Endothelial cell of umbilical vein (primary cell): ENCODE results near the gene GNPAT. TPM values are rescaled to one million over a fixed set of nuclear protein-coding genes. Genes with fewer than 3 reads are reported as not detected.

ENCODE experiments used
- BruUV-seq: library from RNA; stranded (reverse); fragments of 400-500 nt; replicated peaks from 2 replicates; lab custom pipeline; 2021; lab: Mats Ljungman, UMichigan
- CTCF ChIA-PET: fragments of 300-600, 350-600 bp; sonication (Branson Sonifier 250); formaldehyde crosslinking; loops from one replicate; lab custom pipeline; 2021; ENCODE audit warnings: antibody characterized with exemption, inconsistent platforms; lab: Charles Lee
- POLR2A ChIA-PET: fragments of 300-600, 350-600 bp; sonication (Branson Sonifier 250); formaldehyde crosslinking; loops from one replicate; lab custom pipeline; 2021; ENCODE audit warnings: antibody characterized with exemption, inconsistent platforms; lab: Charles Lee
- DNase-seq: peaks from one replicate; pipeline ENCODE4 v3.0.0-alpha.2; 2011; ENCODE audit warnings: low read depth, low spot score
- FAIRE-seq: peaks from 2 replicates; lab custom pipeline; 2011; peaks lifted over from hg19 to GRCh38; lab: Jason Lieb, UNC
- H2AFZ ChIP-seq: 2 replicates; pipeline ENCODE4 v1.6.0; 2012; ENCODE audit warnings: low read depth, low read length, control low read depth, inconsistent platforms
- H3K27ac ChIP-seq: 2 replicates; pipeline ENCODE4 v1.5.1; 2011; ENCODE audit warnings: low read depth, mild to moderate bottlenecking, control low read depth, low read length, moderate library complexity; ENCODE audit not compliant: insufficient read depth
- H3K27me3 ChIP-seq, 2 experiments: 2 replicates each; pipeline versions ENCODE4 v1.6.0 to v1.6.1; 2011; ENCODE audit warnings: low read length in 2 of 2, mixed read lengths in 1 of 2; ENCODE audit not compliant: control insufficient read depth in 2 of 2, insufficient read depth in 2 of 2
- H3K36me3 ChIP-seq, 2 experiments: 2 replicates in 1 of 2; 3 replicates in 1 of 2; pipeline ENCODE4 v1.5.1; 2011; ENCODE audit warnings: low read length in 2 of 2, mild to moderate bottlenecking in 1 of 2, moderate library complexity in 1 of 2; ENCODE audit not compliant: control insufficient read depth in 2 of 2, insufficient read depth in 2 of 2; ENCODE audit errors: extremely low read depth in 1 of 2
- H3K4me1 ChIP-seq: 3 replicates; pipeline ENCODE4 v1.5.1; 2011; ENCODE audit warnings: mild to moderate bottlenecking, low read length; ENCODE audit not compliant: control insufficient read depth, insufficient read depth; ENCODE audit errors: extremely low read depth
- H3K4me2 ChIP-seq: 2 replicates; pipeline ENCODE4 v1.6.1; 2011; ENCODE audit warnings: low read length, control low read depth, mixed read lengths; ENCODE audit not compliant: insufficient read depth
- H3K4me3 ChIP-seq, 3 experiments: fragments of 200-600 bp in 1 of 3; sonication (generic), shearing (Covaris generic) in 1 of 3; replicated peaks in 1 of 3; 2 replicates each; pipeline ENCODE4 v1.5.1; 2011 to 2016; ENCODE audit warnings: control low read depth in 3 of 3, low read length in 3 of 3, mild to moderate bottlenecking in 2 of 3, inconsistent platforms in 1 of 3, low read depth in 1 of 3, moderate library complexity in 1 of 3; ENCODE audit not compliant: insufficient read depth in 1 of 3
- H3K79me2 ChIP-seq: 2 replicates; pipeline ENCODE4 v1.6.0; 2012; ENCODE audit warnings: low read length, inconsistent platforms; ENCODE audit not compliant: control insufficient read depth, insufficient read depth
- H3K9ac ChIP-seq: replicated peaks from 2 replicates; pipeline ENCODE3; 2011; ENCODE audit warnings: low read length, control low read depth; ENCODE audit not compliant: insufficient read depth; ENCODE audit errors: extremely low read depth
- H3K9me1 ChIP-seq: replicated peaks from 3 replicates; pipeline ENCODE4 v1.6.0; 2011; ENCODE audit warnings: mild to moderate bottlenecking, low read length; ENCODE audit not compliant: control insufficient read depth, insufficient read depth; ENCODE audit errors: extremely low read depth
- H3K9me3 ChIP-seq: replicated peaks from 2 replicates; pipeline ENCODE4 v1.5.1; 2012; ENCODE audit warnings: low read length, inconsistent platforms; ENCODE audit not compliant: control insufficient read depth, insufficient read depth
- H4K20me1 ChIP-seq: replicated peaks from 2 replicates; pipeline ENCODE3; 2011; ENCODE audit warnings: mild to moderate bottlenecking, low read length; ENCODE audit not compliant: control insufficient read depth, insufficient read depth; ENCODE audit errors: extremely low read depth
- EZH2 ChIP-seq: IDR thresholded peaks from 2 replicates; pipeline ENCODE4 v1.6.1; 2012; ENCODE audit warnings: borderline replicate concordance, low read depth, mild to moderate bottlenecking, moderate library complexity, low read length, inconsistent platforms; ENCODE audit not compliant: severe bottlenecking
- FOS ChIP-seq: IDR thresholded peaks from 2 replicates; pipeline ENCODE4 v1.6.1; 2011; ENCODE audit warnings: mild to moderate bottlenecking, low read length, moderate library complexity, borderline replicate concordance; ENCODE audit not compliant: insufficient read depth
- GATA2 ChIP-seq: IDR thresholded peaks from 2 replicates; pipeline ENCODE4 v1.7.0; 2011; ENCODE audit warnings: low read depth, mild to moderate bottlenecking, moderate library complexity, mixed read lengths, low read length; ENCODE audit not compliant: insufficient read length, insufficient read depth
- JUN ChIP-seq: IDR thresholded peaks from 2 replicates; pipeline ENCODE4 v1.6.1; 2011; ENCODE audit warnings: borderline replicate concordance, low read depth; ENCODE audit not compliant: insufficient read length, insufficient read depth
- MYC ChIP-seq: IDR thresholded peaks from one replicate; pipeline ENCODE4 v1.6.1; 2011; ENCODE audit warnings: mild to moderate bottlenecking, low read depth, low read length
- POLR2A ChIP-seq: IDR thresholded peaks from 2 replicates; pipeline ENCODE4 v1.6.1; 2012; ENCODE audit warnings: low read depth, mild to moderate bottlenecking, control low read depth, low read length
- POLR2AphosphoS5 ChIP-seq: IDR thresholded peaks from 2 replicates; pipeline ENCODE4 v1.6.1; 2012; ENCODE audit warnings: low read depth, mild to moderate bottlenecking, control low read depth, low read length, moderate library complexity; ENCODE audit not compliant: insufficient read depth
- dilution Hi-C: fragments of 300-500 bp; cut with MboI; formaldehyde crosslinking; loops from one replicate; pipeline ENCODE4 v1.15.0; 2019; ENCODE audit warnings: low sequenced_read_pairs; ENCODE audit not compliant: extremely low pct_ligation_motif_present
- intact Hi-C: fragments of 100-400 bp; cut with micrococcal nuclease; formaldehyde crosslinking; loops from one replicate; pipeline ENCODE4 v1.10.0; 2022
- polyA plus RNA-seq, 4 experiments: library from polyadenylated mRNA; depleted of rRNA in 3 of 4; stranded (reverse) in 3 of 4; unstranded in 1 of 4; fragments of >200 nt; gene quantifications; 2 replicates each; pipeline versions ENCODE4 v1.2.1 to v1.2.3, GENCODE V29; 2011 to 2012; ENCODE audit warnings: missing spikeins in 1 of 4
- total RNA-seq: library from RNA; stranded (reverse); gene quantifications from 2 replicates; pipeline ENCODE4 v1.2.3, GENCODE V29; 2021
- TF ChIP-seq, protein P1 (sequence below): IDR thresholded peaks from 2 replicates; pipeline ENCODE4 v1.6.1; 2011; ENCODE audit not compliant: insufficient read depth, insufficient read length
- TF ChIP-seq, protein P2 (sequence below), 2 donors: IDR thresholded peaks; 1 replicate in 1 of 2; 2 replicates in 1 of 2; pipeline ENCODE4 v1.5.1; 2011; ENCODE audit warnings: low read length in 2 of 2, mild to moderate bottlenecking in 2 of 2, moderate library complexity in 2 of 2, control low read depth in 1 of 2, inconsistent platforms in 1 of 2, low read depth in 1 of 2; ENCODE audit not compliant: insufficient read depth in 1 of 2; ENCODE audit errors: extremely low read depth in 1 of 2

GNPAT gene
- total and polyA plus RNA-seq, 2 donors (not counting 3 experiments of a cell fraction or from before 2014, with no cell fraction given) = 18.9 to 51.4 TPM

DNA sequence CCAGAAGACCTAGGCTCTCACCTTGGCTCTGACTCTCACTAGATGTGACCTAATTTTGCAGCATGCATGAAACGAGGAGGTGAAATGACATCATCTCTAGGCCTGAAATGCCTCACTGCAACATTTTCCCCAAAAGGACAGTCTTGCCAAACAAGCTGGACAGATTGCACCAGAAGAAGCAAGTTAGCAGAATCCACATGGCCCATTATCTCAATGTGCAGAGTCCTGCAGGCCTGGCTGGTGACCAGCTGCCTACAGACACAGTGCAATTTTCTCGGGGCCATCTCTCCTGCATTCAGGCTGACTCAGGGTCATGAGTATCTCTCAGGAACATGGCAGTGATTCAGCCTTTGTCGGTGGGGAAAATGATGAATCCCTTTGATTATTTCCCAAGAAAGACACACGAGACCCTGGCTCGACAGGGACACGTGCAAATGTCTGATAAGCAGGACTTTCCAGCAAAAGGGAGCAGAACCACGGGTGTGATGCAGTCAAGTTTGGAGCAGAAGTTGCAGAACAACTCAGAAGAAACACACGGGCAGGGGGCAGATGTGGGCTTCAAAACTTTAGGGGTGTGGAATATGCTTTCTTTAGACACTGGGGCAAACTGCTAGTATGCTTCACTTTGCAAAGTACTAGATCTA is 40.5 kb upstream of the GNPAT start:
- Histone ChIP-seq H3K4me1 (no peaks in the 10 kb centered on the region), H3K79me2 (no peaks in the 10 kb centered on the region), H3K4me3 (no peak overlapping the region), H3K36me3 (no peaks in the 10 kb centered on the region), H3K27me3 (peaks cover 0 to 1% of the 10 kb centered on the region in 2 experiments), H3K27ac (no peak overlapping the region), H3K9me3 (no peaks in the 10 kb centered on the region), H3K9me1 (no peaks in the 10 kb centered on the region), H3K4me2 (no peak overlapping the region), H4K20me1 (no peaks in the 10 kb centered on the region), H2AFZ (no peak overlapping the region), H3K9ac (no peak overlapping the region)
- dilution Hi-C loops = no loop called here
- no peak for FAIRE-seq
- TF ChIP-seq JUN (no peak), EZH2 (no peak), POLR2AphosphoS5 (no peak), FOS (no peak), MYC (no peak), GATA2 (no peak), POLR2A (no peak)
- TF ChIP-seq, protein P1, sequence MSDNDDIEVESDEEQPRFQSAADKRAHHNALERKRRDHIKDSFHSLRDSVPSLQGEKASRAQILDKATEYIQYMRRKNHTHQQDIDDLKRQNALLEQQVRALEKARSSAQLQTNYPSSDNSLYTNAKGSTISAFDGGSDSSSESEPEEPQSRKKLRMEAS = no peak
- TF ChIP-seq, protein P2, sequence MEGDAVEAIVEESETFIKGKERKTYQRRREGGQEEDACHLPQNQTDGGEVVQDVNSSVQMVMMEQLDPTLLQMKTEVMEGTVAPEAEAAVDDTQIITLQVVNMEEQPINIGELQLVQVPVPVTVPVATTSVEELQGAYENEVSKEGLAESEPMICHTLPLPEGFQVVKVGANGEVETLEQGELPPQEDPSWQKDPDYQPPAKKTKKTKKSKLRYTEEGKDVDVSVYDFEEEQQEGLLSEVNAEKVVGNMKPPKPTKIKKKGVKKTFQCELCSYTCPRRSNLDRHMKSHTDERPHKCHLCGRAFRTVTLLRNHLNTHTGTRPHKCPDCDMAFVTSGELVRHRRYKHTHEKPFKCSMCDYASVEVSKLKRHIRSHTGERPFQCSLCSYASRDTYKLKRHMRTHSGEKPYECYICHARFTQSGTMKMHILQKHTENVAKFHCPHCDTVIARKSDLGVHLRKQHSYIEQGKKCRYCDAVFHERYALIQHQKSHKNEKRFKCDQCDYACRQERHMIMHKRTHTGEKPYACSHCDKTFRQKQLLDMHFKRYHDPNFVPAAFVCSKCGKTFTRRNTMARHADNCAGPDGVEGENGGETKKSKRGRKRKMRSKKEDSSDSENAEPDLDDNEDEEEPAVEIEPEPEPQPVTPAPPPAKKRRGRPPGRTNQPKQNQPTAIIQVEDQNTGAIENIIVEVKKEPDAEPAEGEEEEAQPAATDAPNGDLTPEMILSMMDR (IDR thresholded peaks at IDR 0.05; ENCODE audit: extremely low read depth in 1 of 2, insufficient read depth in 1 of 2, low read depth in 1 of 2, low read length in 2 of 2) = no peak
- ChIA-PET POLR2A (no interaction called here), CTCF (interaction anchor here (0.6 to 1.2 kb wide), 2 partner anchors 10 to 364 kb away, joined by 3 to 7 read pairs; no protein-coding TSS in a partner anchor)
- intact Hi-C loops = no loop called here
- BruUV-seq = no TSS peak
- no peak for DNase-seq
